NCI-H1092 treated with DMSO at 0.1 percent for 48 hours (cell line): Measurements from ENCODE around the gene APOE.
"Not testable (repeated sequence)": the region's sequence is repeated elsewhere in the genome, so short reads cannot be mapped to it uniquely, and the experiment has no call there.

Source experiments
- DNase-seq: peaks from one replicate; lab custom pipeline; 2025; lab: John Stamatoyannopoulos, UW

Gene APOE

DNA sequence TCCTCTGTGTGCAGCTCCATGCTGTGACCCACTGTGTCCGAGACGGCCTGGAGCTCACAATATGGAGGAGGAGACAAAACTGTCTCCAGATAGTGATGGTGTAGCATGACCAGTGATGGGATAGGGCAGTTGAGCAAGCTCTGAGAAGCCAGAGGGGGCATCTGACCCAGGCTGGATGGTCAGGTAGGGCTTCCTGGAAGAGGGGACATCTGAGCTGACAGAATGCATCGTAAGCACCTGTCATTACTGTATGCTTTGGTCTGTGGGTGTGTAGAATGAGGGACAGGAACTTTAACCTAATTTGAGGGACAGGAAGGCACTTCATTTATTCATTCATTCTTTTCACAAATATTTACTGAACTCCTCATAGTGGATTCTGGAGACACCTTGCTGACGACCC is 21.0 kb upstream of the APOE start:
- DNase-seq: no peak

- DNase-seq: no peak
Measured at GRCh38 chr19:44886141-44886540, 19.5 kb upstream of the APOE start.

DNA sequence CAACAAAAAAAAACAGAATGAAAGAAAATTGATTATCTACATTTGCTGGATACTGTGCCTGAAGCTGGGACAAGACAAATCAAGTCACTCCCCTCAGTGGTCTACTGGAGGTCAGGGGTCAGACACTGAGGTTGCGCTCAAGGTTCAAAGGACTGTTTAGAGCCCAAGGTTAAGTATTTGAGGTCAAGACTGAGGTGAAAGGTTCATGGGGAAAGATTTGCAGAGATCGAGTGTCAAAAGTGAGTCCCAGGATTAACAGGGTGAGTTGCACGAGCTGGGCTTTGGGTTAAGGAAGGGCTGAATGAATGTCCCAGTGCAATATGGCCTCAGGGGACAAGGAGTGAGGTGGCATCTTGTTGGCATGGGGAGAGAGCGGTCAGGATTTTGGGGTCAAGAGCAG is 17.9 kb upstream of the APOE start:
- no peak for DNase-seq

GRCh38 chr19:44888335-44888734 is 17.3 kb upstream of the APOE start:
- DNase-seq: not testable (repeated sequence)

- DNase-seq: no peak
Measured at GRCh38 chr19:44889830-44890365, 15.7 kb upstream of the APOE start.

DNA sequence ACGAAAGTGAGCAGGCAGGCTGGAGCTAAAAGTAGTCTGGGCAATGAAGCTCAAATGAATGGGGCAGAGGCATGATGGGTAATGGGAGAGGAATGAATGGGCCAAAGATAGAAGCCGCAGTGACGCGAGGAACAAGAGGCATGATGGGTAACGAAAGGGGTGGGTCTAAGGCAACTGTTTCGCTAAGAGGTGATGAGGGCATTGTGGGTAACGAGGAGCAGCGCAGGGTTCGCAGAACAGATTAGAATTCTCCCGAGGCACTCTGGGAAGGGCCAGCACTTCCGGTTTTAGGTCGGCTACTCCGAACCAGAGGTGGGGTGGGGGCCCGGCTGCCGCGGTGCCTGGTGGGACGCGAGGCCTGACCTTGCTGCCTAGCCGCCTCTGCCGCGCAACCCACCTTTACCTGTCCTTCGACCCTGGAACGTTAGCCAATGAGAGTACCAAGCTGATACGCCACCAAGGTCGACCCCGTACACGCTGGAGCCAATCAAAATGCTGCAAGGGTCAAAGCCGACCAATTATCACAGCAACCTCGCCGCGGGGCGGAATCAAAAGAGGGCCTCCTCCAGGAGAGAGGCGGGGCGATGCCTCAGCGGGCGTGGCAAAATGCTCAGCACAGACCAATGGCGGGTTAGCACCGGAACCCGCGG is 15.1 kb upstream of the APOE start:
- DNase-seq: peak; percentile 100

DNA sequence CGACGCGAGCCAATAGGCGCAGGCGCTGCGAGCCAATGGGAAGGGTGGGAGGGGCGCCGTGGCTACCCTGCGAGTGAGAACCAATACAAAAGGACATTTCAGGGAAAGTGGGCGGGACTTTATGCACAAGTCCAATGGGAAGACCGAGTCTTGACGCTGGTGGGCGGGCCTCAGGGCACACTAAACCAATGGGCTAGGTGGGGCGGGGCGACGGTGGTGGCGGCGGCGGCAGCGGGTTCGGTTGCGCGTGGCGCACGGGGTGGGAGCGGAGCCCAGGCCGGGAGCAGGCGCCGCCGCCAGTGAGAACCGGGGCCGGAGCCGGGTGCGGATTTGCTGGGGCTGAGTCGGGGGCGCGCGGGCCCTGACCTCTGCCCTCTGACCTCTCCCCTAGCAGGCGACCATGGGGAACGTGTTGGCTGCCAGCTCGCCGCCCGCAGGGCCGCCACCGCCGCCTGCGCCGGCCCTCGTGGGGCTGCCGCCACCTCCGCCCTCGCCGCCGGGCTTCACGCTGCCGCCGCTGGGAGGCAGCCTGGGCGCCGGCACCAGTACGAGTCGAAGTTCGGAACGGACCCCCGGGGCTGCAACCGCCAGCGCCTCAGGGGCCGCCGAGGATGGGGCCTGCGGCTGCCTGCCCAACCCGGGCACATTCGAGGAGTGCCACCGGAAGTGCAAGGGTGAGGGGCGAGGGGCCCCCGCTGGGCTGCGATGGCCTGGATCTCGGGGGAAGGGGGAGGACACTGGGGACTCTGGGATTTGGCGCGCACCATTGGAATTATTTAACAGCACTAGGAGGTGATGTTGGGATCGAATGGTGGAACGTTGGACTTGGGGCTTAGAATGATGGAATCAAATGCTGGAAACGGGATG is 14.3 kb upstream of the APOE start, which contains the start of gene TOMM40:
TSS of gene TOMM40 (plus strand) at position 239 of the 867 bp plus-strand sequence. CDS start at position 401, 162 bp downstream.
- peak; percentile 100 for DNase-seq

DNA sequence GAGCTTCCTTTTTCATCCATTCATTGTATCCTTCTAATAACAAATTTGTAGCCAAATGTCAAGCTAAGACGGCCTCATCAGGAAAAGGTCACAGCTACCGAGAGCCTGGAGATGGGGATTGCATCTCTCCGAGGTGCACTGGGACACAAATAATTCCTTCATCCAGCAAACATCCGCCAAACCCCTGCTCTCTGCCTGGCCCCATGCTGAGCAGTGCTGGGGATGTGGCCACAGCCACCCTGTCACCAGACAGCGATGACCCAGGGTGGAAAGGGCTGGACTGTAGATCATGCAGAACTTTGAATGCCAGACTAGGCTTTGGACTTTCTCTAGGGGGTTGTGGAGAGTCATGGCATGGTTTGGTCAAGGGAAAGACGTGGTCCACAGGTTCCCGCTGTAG is 12.7 kb upstream of the APOE start:
- no peak for DNase-seq

- DNase-seq: no peak
Measured at GRCh38 chr19:44893332-44894051, 12.1 kb upstream of the APOE start.

GRCh38 chr19:44894052-44894400 is 11.6 kb upstream of the APOE start:
- DNase-seq: no peak

GRCh38 chr19:44894946-44895345 is 10.7 kb upstream of the APOE start:
- DNase-seq: no peak

GRCh38 chr19:44897835-44898234 is 7.8 kb upstream of the APOE start:
- DNase-seq: no peak

- DNase-seq: no peak
Measured at GRCh38 chr19:44900328-44901244, 5.0 kb upstream of the APOE start.

- DNase-seq: no peak
Measured at GRCh38 chr19:44903216-44903601, 2.4 kb upstream of the APOE start.

- DNase-seq: peak; percentile 8
Measured at GRCh38 chr19:44903602-44904425, 1.8 kb upstream of the APOE start.

DNA sequence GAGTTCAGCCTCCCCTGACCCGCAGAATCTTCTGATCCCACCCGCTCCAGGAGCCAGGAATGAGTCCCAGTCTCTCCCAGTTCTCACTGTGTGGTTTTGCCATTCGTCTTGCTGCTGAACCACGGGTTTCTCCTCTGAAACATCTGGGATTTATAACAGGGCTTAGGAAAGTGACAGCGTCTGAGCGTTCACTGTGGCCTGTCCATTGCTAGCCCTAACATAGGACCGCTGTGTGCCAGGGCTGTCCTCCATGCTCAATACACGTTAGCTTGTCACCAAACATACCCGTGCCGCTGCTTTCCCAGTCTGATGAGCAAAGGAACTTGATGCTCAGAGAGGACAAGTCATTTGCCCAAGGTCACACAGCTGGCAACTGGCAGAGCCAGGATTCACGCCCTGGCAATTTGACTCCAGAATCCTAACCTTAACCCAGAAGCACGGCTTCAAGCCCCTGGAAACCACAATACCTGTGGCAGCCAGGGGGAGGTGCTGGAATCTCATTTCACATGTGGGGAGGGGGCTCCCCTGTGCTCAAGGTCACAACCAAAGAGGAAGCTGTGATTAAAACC is 1.1 kb upstream of the APOE start:
- DNase-seq: no peak

GRCh38 chr19:44907613-44908012 is 2.0 kb downstream of the APOE start:
- no peak for DNase-seq

DNA sequence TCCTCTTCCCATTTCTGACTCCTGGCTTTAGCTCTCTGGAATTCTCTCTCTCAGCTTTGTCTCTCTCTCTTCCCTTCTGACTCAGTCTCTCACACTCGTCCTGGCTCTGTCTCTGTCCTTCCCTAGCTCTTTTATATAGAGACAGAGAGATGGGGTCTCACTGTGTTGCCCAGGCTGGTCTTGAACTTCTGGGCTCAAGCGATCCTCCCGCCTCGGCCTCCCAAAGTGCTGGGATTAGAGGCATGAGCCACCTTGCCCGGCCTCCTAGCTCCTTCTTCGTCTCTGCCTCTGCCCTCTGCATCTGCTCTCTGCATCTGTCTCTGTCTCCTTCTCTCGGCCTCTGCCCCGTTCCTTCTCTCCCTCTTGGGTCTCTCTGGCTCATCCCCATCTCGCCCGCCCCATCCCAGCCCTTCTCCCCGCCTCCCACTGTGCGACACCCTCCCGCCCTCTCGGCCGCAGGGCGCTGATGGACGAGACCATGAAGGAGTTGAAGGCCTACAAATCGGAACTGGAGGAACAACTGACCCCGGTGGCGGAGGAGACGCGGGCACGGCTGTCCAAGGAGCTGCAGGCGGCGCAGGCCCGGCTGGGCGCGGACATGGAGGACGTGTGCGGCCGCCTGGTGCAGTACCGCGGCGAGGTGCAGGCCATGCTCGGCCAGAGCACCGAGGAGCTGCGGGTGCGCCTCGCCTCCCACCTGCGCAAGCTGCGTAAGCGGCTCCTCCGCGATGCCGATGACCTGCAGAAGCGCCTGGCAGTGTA is 2.7 kb downstream of the APOE start:
- DNase-seq: no peak

DNA sequence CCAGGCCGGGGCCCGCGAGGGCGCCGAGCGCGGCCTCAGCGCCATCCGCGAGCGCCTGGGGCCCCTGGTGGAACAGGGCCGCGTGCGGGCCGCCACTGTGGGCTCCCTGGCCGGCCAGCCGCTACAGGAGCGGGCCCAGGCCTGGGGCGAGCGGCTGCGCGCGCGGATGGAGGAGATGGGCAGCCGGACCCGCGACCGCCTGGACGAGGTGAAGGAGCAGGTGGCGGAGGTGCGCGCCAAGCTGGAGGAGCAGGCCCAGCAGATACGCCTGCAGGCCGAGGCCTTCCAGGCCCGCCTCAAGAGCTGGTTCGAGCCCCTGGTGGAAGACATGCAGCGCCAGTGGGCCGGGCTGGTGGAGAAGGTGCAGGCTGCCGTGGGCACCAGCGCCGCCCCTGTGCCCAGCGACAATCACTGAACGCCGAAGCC is 3.3 kb downstream of the APOE start:
- no peak for DNase-seq
